DND-41 (cell line): ENCODE results near the gene NUCB2.

ENCODE experiments used
- ATAC-seq: fragments of 200-7000 bp; cut with Tn5 transposase; 3 replicates; pipeline ENCODE4 v1.9.1; 2021; ENCODE audit warnings: low read depth; ENCODE audit not compliant: insufficient read depth
- DNase-seq: peaks from one replicate; pipeline ENCODE4 v3.0.0-alpha.2; 2020
- H2AFZ ChIP-seq: 2 replicates; pipeline ENCODE4 v1.6.0; 2012; ENCODE audit warnings: low read depth, low read length
- H3K27ac ChIP-seq: 2 replicates; pipeline ENCODE4 v1.5.1; 2012; ENCODE audit warnings: low read length, inconsistent platforms
- H3K27me3 ChIP-seq: fragments of 200-600 bp; sonication (generic); 2 replicates; pipeline ENCODE4 v1.6.0; 2012; ENCODE audit warnings: low read length, mild to moderate bottlenecking, inconsistent platforms; ENCODE audit not compliant: insufficient read depth, poor library complexity
- H3K36me3 ChIP-seq: 2 replicates; pipeline ENCODE4 v1.5.1; 2012; ENCODE audit warnings: low read length, inconsistent platforms; ENCODE audit not compliant: insufficient read depth
- H3K4me1 ChIP-seq: 2 replicates; pipeline ENCODE4 v1.5.1; 2012; ENCODE audit warnings: mild to moderate bottlenecking, low read length; ENCODE audit not compliant: insufficient read depth
- H3K4me2 ChIP-seq: 2 replicates; pipeline ENCODE4 v1.6.0; 2012; ENCODE audit warnings: mild to moderate bottlenecking, moderate library complexity, low read length, inconsistent platforms; ENCODE audit not compliant: insufficient read depth
- H3K4me3 ChIP-seq, 2 experiments: fragments of 200-600 bp in 1 of 2; shearing (Covaris generic) in 1 of 2; 2 replicates each; pipeline ENCODE4 v1.5.1; 2012 to 2016; ENCODE audit warnings: inconsistent platforms in 2 of 2, low read length in 2 of 2, mild to moderate bottlenecking in 2 of 2, low read depth in 1 of 2, moderate library complexity in 1 of 2
- H3K79me2 ChIP-seq: 2 replicates; pipeline ENCODE4 v1.6.0; 2012; ENCODE audit warnings: low read length, inconsistent platforms; ENCODE audit not compliant: insufficient read depth
- H3K9ac ChIP-seq: 2 replicates; pipeline ENCODE4 v1.6.0; 2012; ENCODE audit warnings: low read depth, mild to moderate bottlenecking, inconsistent platforms, low read length, moderate library complexity
- H3K9me3 ChIP-seq: 2 replicates; pipeline ENCODE4 v1.5.1; 2012; ENCODE audit warnings: low read length, moderate library complexity, mild to moderate bottlenecking, inconsistent platforms; ENCODE audit not compliant: insufficient read depth, severe bottlenecking
- H4K20me1 ChIP-seq: 2 replicates; pipeline ENCODE4 v1.6.0; 2012; ENCODE audit warnings: low read length; ENCODE audit not compliant: insufficient read depth
- EZH2 ChIP-seq: IDR thresholded peaks from 3 replicates; pipeline ENCODE4 v1.6.1; 2012; ENCODE audit warnings: borderline replicate concordance, low read depth, mild to moderate bottlenecking, moderate library complexity, low read length, inconsistent platforms; ENCODE audit not compliant: severe bottlenecking
- TF ChIP-seq, protein P1 (sequence below): IDR thresholded peaks from 2 replicates; pipeline ENCODE4 v1.5.1; 2012; ENCODE audit warnings: borderline replicate concordance, low read length, moderate library complexity, mild to moderate bottlenecking; ENCODE audit not compliant: poor library complexity, severe bottlenecking; ENCODE audit errors: extremely low read depth

NUCB2 gene

DNA sequence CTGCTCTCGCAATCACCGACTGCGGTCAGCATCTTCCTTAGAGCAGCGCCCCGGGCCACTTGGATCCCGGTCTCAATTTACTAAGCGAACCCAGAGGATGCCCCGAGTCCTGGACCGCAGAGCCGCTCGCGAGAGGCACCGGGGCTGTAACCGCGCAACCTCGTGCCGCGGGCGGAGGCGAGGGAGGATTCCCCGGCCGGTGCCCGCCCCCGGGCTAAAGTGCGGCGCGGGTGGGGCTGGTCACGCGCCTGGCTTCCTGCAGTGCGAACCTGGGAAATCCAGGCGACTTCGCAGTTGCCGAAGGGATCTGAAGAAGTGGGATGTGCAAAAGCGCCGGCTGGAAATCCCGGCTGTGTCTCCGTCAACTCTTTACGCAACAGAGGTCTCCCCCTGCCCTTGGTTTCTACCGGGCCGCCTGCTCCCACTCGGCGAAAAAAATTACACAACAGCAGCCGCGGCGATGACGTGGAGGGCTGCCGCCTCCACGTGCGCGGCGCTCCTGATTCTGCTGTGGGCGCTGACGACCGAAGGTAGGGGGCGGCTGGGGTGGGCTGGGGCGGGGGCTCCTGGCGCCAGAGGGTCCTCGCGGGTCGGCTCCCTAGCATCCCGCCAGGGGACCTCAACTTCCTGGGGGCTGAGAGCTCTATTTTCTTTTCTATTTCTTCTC is 75.1 kb downstream of the NUCB2 start, which contains the start of gene NCR3LG1:
TSS of gene NCR3LG1 (plus strand) at position 291 of the 667 bp plus-strand sequence. CDS start at position 461, 170 bp downstream.
- H3K4me3 ChIP-seq: peak within 1 kb of the TSS; percentile 38 to 62; a peak in 3 of 4 replicates
- H3K4me2 ChIP-seq: peak within 1 kb of the TSS; percentile 89
- no peaks in the 10 kb centered on the region for H4K20me1 ChIP-seq
- H3K27ac ChIP-seq: peak within 1 kb of the TSS; percentile 40; the same call in 1 of the 2 replicates
- peak within 1 kb of the TSS; percentile 75 for H2AFZ ChIP-seq
- peaks cover 42% of the 10 kb centered on the region for H3K4me1 ChIP-seq
- TF ChIP-seq, protein P1, sequence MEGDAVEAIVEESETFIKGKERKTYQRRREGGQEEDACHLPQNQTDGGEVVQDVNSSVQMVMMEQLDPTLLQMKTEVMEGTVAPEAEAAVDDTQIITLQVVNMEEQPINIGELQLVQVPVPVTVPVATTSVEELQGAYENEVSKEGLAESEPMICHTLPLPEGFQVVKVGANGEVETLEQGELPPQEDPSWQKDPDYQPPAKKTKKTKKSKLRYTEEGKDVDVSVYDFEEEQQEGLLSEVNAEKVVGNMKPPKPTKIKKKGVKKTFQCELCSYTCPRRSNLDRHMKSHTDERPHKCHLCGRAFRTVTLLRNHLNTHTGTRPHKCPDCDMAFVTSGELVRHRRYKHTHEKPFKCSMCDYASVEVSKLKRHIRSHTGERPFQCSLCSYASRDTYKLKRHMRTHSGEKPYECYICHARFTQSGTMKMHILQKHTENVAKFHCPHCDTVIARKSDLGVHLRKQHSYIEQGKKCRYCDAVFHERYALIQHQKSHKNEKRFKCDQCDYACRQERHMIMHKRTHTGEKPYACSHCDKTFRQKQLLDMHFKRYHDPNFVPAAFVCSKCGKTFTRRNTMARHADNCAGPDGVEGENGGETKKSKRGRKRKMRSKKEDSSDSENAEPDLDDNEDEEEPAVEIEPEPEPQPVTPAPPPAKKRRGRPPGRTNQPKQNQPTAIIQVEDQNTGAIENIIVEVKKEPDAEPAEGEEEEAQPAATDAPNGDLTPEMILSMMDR: no peak
- TF ChIP-seq EZH2: peak; percentile 70
- peaks cover 21% of the 10 kb centered on the region for H3K27me3 ChIP-seq
- peaks cover 27% of the 10 kb centered on the region; the same call in 1 of the 2 replicates for H3K36me3 ChIP-seq
- DNase-seq (peak; percentile 64), ATAC-seq (peak; percentile 51)
- H3K9ac ChIP-seq: peak within 1 kb of the TSS; percentile 54
- H3K79me2 ChIP-seq: no peaks in the 10 kb centered on the region
- H3K9me3 ChIP-seq: no peaks in the 10 kb centered on the region

DNA sequence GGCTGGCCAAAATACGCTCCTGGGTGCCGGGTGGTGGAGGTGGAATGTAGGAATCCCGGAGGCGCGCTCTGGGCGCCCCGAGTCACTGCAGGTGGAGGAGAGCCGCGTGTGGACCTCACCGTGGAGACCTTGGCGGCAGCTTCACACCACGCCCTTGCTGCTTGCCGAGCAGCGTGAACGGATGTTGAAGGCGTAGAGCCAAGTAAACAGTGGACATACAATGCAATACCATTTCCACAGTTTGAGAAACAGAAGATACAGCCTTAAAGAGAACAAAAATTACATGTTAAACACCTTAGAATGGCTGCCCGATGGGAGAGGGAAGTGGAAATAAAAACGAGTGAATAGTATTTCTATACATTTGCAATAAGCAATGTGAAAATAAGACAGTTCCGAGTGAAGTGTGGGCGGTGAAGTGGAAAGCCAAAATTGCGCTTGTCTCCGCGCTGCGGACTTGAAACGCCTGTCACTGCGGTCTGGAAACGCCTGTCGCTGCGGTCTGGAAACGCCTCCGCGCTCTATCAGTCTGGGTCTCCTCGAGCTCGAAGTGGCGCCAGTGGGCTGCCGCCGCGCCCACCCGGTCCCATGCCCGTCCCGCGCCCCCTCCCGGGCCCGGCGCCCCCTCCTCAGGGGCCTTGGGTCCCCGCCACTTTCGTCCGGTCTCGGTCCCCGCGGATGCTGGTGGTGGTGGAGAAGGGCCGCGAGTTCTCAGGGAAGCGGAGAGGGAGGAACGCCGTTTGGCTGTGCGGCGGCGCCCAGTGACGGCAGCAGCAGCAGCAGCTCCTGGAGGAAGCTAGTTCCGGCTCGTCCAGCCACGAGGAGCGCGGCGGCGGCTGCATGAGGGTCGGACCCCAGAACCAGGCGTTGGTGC is 76.6 kb downstream of the NUCB2 start:
- no peaks in the 10 kb centered on the region for H4K20me1 ChIP-seq
- peak; percentile 66 for TF ChIP-seq EZH2
- TF ChIP-seq, protein P1: no peak
- peak overlapping the region; percentile 89 for H3K4me2 ChIP-seq
- H3K27ac ChIP-seq: peak overlapping the region; percentile 40
- H3K4me1 ChIP-seq: peaks cover 42% of the 10 kb centered on the region
- H2AFZ ChIP-seq: peak overlapping the region; percentile 60
- ATAC-seq (peak; percentile 54), DNase-seq (peak; percentile 63)
- peaks cover 21% of the 10 kb centered on the region for H3K27me3 ChIP-seq
- H3K4me3 ChIP-seq: peak overlapping the region; percentile 38 to 62; a peak in 3 of 4 replicates
- H3K79me2 ChIP-seq: no peaks in the 10 kb centered on the region
- H3K9me3 ChIP-seq: no peaks in the 10 kb centered on the region
- peaks cover 19% of the 10 kb centered on the region; the same call in 1 of the 2 replicates for H3K36me3 ChIP-seq
- H3K9ac ChIP-seq: peak overlapping the region; percentile 54

DNA sequence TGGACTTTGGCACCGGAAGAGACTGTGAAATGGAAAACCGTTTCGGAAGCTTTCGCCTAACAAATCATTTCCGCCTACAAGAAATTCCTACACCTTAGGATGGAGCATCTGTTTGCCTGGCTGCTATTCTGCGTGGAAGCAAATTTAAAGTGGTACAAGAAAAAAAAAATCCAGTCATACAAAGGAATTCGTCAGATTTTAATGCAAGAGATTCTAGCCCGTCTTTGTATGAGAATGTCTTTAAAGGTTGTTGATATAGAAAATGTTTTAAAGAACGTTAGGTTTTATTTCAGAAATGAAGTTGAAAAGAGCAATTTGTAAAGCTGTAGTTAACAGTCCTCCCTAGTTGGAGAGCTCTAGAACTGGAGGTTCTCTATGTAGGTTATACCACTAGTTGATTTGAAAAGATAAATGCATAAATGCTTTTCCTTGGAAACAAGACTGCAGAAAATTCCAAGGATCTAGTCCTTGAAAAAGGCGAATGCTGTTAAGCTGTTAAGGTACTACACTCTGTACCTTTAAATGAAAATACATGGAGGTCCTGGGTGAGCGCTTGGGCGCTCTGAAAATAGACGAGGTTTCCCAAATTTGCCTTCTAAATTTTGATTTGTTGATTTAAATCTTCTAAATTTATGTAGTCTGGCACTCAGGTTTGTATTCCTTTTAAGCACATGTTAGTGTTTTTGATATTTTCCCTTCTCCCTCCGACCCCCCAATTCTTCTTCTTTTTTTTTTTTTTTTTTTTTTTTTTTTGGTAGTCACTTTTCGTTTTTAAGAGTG is 77.5 kb downstream of the NUCB2 start:
- Histone ChIP-seq H3K27ac (peak overlapping the region; percentile 40; the same call in 1 of the 2 replicates), H3K9ac (peak overlapping the region; percentile 54), H3K9me3 (no peaks in the 10 kb centered on the region), H4K20me1 (no peaks in the 10 kb centered on the region), H3K36me3 (peaks cover 19% of the 10 kb centered on the region; the same call in 1 of the 2 replicates), H3K27me3 (peaks cover 21% of the 10 kb centered on the region), H3K4me1 (peaks cover 42% of the 10 kb centered on the region), H3K4me3 (peak overlapping the region; percentile 38 to 62; a peak in 3 of 4 replicates), H3K4me2 (peak overlapping the region; percentile 89), H3K79me2 (no peaks in the 10 kb centered on the region), H2AFZ (peak overlapping the region; percentile 60)
- TF ChIP-seq EZH2: no peak
- TF ChIP-seq, protein P1: no peak
- DNase-seq (no peak), ATAC-seq (no peak)
